Upper lobe of left lung (tissue), 6 donors: ENCODE measurements around the gene FAM120C. TPM values are rescaled to one million over a fixed set of nuclear protein-coding genes. Genes with fewer than 3 reads are reported as not detected.

Experiments used
- ATAC-seq, 2 donors: fragments of 200-7000 bp; cut with Tn5 transposase; one replicate each; pipeline ENCODE4 v1.9.1; 2022; ENCODE audit warnings: mild to moderate bottlenecking in 2 of 2, moderate library complexity in 2 of 2; ENCODE audit not compliant: low FRiP score in 2 of 2
- DNase-seq, 2 donors: peaks; one replicate each; pipeline ENCODE4 v3.0.0-alpha.2; 2019 to 2020
- H3K27ac ChIP-seq, 4 donors: fragments of 200-600 bp; sonication (generic); one replicate each; pipeline ENCODE4 v1.5.1; 2016 to 2019
- H3K27me3 ChIP-seq, 4 donors: fragments of 200-600 bp; sonication (generic); one replicate each; pipeline ENCODE4 v1.5.1; 2017 to 2019
- H3K36me3 ChIP-seq, 4 donors: fragments of 200-600 bp; sonication (generic); one replicate each; pipeline ENCODE4 v1.5.1; 2016 to 2019
- H3K4me1 ChIP-seq, 4 donors: fragments of 200-600 bp; sonication (generic); one replicate each; pipeline ENCODE4 v1.5.1; 2018 to 2019
- H3K4me3 ChIP-seq, 4 donors: fragments of 200-600 bp; sonication (generic); one replicate each; pipeline ENCODE4 v1.5.1; 2017 to 2019; ENCODE audit warnings: mild to moderate bottlenecking in 2 of 4, moderate library complexity in 1 of 4
- H3K9me3 ChIP-seq, 4 donors: fragments of 200-600 bp; sonication (generic); one replicate each; pipeline ENCODE4 v1.5.1; 2018 to 2019
- CTCF ChIP-seq, 6 experiments: fragments of 450-650 bp in 4 of 6; fragments of 200-600 bp in 2 of 6; sonication (generic) in 2 of 6; IDR thresholded peaks; one replicate each; pipeline ENCODE4 v1.5.1; 2016 to 2019; ENCODE audit warnings: antibody characterized with exemption in 6 of 6
- EP300 ChIP-seq, 4 donors: sonication (generic); formaldehyde crosslinking; IDR thresholded peaks; one replicate each; pipeline ENCODE4 v1.5.1; 2017; ENCODE audit warnings: antibody characterized with exemption in 4 of 4, control low read depth in 2 of 4
- POLR2A ChIP-seq, 4 donors: fragments of 450-650 bp; IDR thresholded peaks; one replicate each; pipeline ENCODE4 v1.5.1; 2016 to 2017; ENCODE audit warnings: antibody characterized with exemption in 4 of 4, mild to moderate bottlenecking in 2 of 4
- POLR2AphosphoS5 ChIP-seq, 2 donors: sonication (generic); formaldehyde crosslinking; IDR thresholded peaks; one replicate each; pipeline ENCODE4 v1.5.1; 2017; ENCODE audit warnings: antibody characterized with exemption in 2 of 2
- WGBS, 2 donors: methylation state at CpG; one replicate each; pipeline ENCODE4 v1.1.5; 2017 to 2018; 5-methylcytosine and 5-hydroxymethylcytosine counted together
- total RNA-seq, 6 donors: library from RNA; depleted of rRNA in 4 of 6; stranded (reverse); fragments of >200 nt in 4 of 6; gene quantifications; one replicate each; pipeline versions ENCODE4 v1.1.0 to v1.2.1, GENCODE V29; 2016 to 2021
- donor health status: DM: no; HTN: no; CAD: no; lungs with moderate emphysema.
- donor health status: DM: no; HTN: yes; CAD: no; lungs with severe emphysema.

FAM120C gene
- total RNA-seq, 6 donors from 2014 or later, result 6.1 to 17.8 (median 12.1) TPM

- no peak for TF ChIP-seq POLR2A (IDR thresholded peaks at IDR 0.05)
- TF ChIP-seq EP300 (IDR thresholded peaks at IDR 0.05), result no peak
- TF ChIP-seq POLR2AphosphoS5 (IDR thresholded peaks at IDR 0.05), result no peak
- TF ChIP-seq CTCF (IDR thresholded peaks at IDR 0.05), result no peak
- Histone ChIP-seq H3K36me3 (no peaks in the 10 kb centered on the region), H3K27me3 (no peaks in the 10 kb centered on the region), H3K4me1 (no peaks in the 10 kb centered on the region), H3K27ac (no peak overlapping the region), H3K9me3 (no peaks in the 10 kb centered on the region), H3K4me3 (no peak overlapping the region)
- ATAC-seq, result no peak
- no peak for DNase-seq
- 57 to 67% methylated on average over 4 of the region's 4 CpGs for WGBS, 2 donors
These were observed 16.1 kb downstream of the FAM120C start for GRCh38 chrX:54166915-54167314.

- DNase-seq, result no peak
- H3K27ac ChIP-seq, result no peak overlapping the region
- no peaks in the 10 kb centered on the region for H3K9me3 ChIP-seq
- ATAC-seq, result no peak
- no peaks in the 10 kb centered on the region for H3K27me3 ChIP-seq
- no peaks in the 10 kb centered on the region for H3K4me1 ChIP-seq
- TF ChIP-seq CTCF (IDR thresholded peaks at IDR 0.05), result no peak
- TF ChIP-seq POLR2A (IDR thresholded peaks at IDR 0.05), result no peak
- TF ChIP-seq EP300 (IDR thresholded peaks at IDR 0.05), result no peak
- no peak for TF ChIP-seq POLR2AphosphoS5 (IDR thresholded peaks at IDR 0.05)
- H3K36me3 ChIP-seq, result no peaks in the 10 kb centered on the region
- H3K4me3 ChIP-seq, result no peak overlapping the region
These were observed 25.5 kb downstream of the FAM120C start for GRCh38 chrX:54157561-54157960.

- Histone ChIP-seq H3K9me3 (no peaks in the 10 kb centered on the region), H3K4me1 (no peaks in the 10 kb centered on the region)
- no peak for DNase-seq
These were observed 48.8 kb downstream of the FAM120C start for GRCh38 chrX:54134269-54134668.

GRCh38 chrX:54116391-54116790, 66.7 kb downstream of the FAM120C start:
- DNase-seq (no peak), ATAC-seq (no peak)
- TF ChIP-seq CTCF (IDR thresholded peaks at IDR 0.05) (no peak), POLR2A (IDR thresholded peaks at IDR 0.05) (no peak), POLR2AphosphoS5 (IDR thresholded peaks at IDR 0.05) (no peak), EP300 (IDR thresholded peaks at IDR 0.05) (no peak)
- no peak overlapping the region for H3K27ac ChIP-seq
- H3K4me1 ChIP-seq, result no peaks in the 10 kb centered on the region
- H3K36me3 ChIP-seq, result no peaks in the 10 kb centered on the region
- H3K9me3 ChIP-seq, result no peaks in the 10 kb centered on the region
- no peaks in the 10 kb centered on the region for H3K27me3 ChIP-seq
- 91% methylated on average over 7 of the region's 7 CpGs for WGBS, 2 donors
- no peak overlapping the region for H3K4me3 ChIP-seq

More at GRCh38 chrX:54134269-54134668, 48.8 kb downstream of the FAM120C start:
- Histone ChIP-seq H3K27me3 (no peaks in the 10 kb centered on the region), H3K36me3 (peaks cover 0 to 22% (median 5%) of the 10 kb centered on the region in 4 donors), H3K27ac (no peak overlapping the region), H3K4me3 (no peak overlapping the region)
- ATAC-seq, result no peak
- WGBS, 2 donors, result 53 to 94% methylated on average over 2 of the region's 2 CpGs
- TF ChIP-seq POLR2A (IDR thresholded peaks at IDR 0.05), result no peak
- TF ChIP-seq POLR2AphosphoS5 (IDR thresholded peaks at IDR 0.05), result no peak
- TF ChIP-seq CTCF (IDR thresholded peaks at IDR 0.05), result no peak
- TF ChIP-seq EP300 (IDR thresholded peaks at IDR 0.05), result no peak

GRCh38 chrX:54093571-54093970, 89.5 kb downstream of the FAM120C start:
- H3K9me3 ChIP-seq, result no peaks in the 10 kb centered on the region
- TF ChIP-seq CTCF (IDR thresholded peaks at IDR 0.05), result no peak
- no peak for TF ChIP-seq POLR2AphosphoS5 (IDR thresholded peaks at IDR 0.05)
- TF ChIP-seq EP300 (IDR thresholded peaks at IDR 0.05), result no peak
- DNase-seq (no peak), ATAC-seq (no peak)
- no peaks in the 10 kb centered on the region for H3K36me3 ChIP-seq
- H3K4me1 ChIP-seq, result no peaks in the 10 kb centered on the region
- H3K4me3 ChIP-seq, result no peak overlapping the region
- no peaks in the 10 kb centered on the region for H3K27me3 ChIP-seq
- 74 to 87% methylated on average over 2 of the region's 2 CpGs for WGBS, 2 donors
- H3K27ac ChIP-seq, result no peak overlapping the region
